ENCODE measurements around the gene ZNF780A.

Gene ZNF780A

DNA sequence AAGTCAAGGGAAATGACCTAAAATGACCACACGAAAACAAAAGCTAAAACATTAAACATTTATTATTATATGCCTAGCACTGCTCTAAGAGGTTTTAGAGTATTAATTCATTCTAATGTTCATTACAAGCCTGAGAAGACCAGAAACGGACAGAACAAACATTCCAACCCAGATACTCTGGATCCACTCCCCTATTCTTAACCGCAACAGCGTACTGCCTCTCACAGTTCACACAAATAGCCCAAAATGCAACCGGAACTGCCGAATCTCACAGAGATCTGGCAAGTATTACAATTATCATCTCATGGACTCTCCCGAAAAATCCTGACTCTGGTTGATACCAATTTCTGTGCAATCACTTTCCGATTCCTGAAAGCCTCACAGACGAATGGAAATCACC is 36.1 kb downstream of the ZNF780A start:
- no peak for TF ChIP-seq GATA3 (IDR thresholded peaks at IDR 0.05; ENCODE audit: low read depth, low read length)
- TF ChIP-seq GATA2 (IDR thresholded peaks at IDR 0.05; ENCODE audit: low read depth, low read length), result no peak

DNA sequence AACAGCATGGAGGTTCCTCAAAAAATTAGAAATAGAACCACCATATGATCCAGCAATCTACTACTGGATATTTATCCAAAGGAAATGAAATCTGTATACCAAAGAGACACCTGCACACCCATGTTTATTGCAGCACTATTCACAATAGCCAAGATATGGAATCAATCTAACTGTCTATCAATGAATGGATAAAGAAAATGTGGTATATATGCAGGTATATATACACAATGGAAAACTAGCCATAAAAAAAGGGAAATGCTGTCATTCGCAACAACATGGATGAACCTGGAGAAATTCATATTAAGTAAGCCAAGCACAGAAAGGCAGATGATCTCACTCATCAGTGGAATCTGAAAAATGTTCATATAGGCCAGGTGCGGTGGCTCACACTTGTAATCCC is 37.3 kb downstream of the ZNF780A start:
- TF ChIP-seq GATA3 (IDR thresholded peaks at IDR 0.05; ENCODE audit: low read depth, low read length) (no peak), GATA2 (IDR thresholded peaks at IDR 0.05; ENCODE audit: low read depth, low read length) (no peak)

DNA sequence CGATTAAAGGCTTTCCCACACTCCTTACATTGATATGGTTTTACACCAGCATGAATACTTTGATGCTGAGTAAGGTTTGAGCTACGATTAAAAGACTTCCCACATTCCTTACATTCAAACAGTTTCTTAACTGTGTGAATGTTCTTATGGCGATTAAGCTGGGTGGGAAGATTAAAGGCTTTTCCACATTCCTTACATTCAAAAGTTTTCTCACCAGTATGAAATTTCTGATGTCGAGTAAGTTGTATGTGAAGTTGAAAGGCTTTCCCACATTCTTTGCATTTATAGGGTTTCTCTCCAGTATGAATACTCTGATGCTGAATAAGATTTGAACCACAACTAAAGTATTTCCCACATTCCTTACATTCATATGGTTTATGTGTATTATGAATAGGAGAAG is 54.7 kb downstream of the ZNF780A start:
- no peak for TF ChIP-seq GATA2 (IDR thresholded peaks at IDR 0.05; ENCODE audit: low read depth, low read length)
- TF ChIP-seq GATA3 (IDR thresholded peaks at IDR 0.05; ENCODE audit: low read depth, low read length), result no peak

DNA sequence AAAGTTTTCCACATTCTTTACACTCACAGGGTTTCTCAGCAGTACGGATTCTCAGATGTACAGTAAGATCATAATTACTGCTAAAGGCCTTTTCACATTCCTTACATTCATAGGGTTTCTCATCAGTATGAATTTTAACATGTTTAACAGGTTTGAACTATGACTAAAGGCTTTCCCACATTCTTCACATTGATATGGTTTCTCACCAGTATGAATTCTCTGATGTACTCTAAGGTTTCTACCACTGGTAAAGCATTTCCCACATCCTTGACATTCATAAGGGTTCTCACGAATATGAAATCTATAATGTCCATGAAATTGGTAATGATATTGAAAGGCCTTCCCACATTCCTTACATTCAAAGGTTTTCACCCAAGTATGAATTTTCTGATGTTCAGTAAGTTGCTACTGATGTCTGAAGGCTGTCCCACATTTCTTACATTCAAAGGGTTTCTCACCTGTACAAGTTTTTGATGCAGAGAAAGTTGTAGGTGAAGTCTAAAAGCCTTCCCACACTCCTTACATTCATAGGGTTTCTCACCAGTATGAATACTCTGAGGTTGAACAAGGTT is 56.7 kb downstream of the ZNF780A start:
- TF ChIP-seq GATA3 (IDR thresholded peaks at IDR 0.05; ENCODE audit: low read depth, low read length) (no peak), GATA2 (IDR thresholded peaks at IDR 0.05; ENCODE audit: low read depth, low read length) (no peak)

DNA sequence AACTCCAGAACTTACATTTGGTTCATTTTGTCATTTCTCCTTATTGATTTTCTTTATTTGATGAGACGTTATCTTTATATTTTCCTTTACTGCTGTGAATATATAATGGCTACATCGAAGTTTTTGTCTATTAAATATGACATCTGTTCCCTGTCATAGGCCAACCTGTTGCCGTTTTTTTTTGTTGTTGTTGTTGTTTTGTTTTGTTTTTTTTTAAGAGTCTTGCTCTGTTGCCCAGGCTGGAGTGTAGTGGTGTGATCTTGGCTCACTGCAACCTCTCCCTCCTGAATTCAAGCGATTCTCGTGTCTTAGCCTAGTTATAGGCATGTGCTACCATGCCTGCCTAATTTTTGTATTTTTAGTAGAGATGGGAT is 64.2 kb downstream of the ZNF780A start:
- no peak for TF ChIP-seq GATA3 (IDR thresholded peaks at IDR 0.05; ENCODE audit: low read depth, low read length)
- no peak for TF ChIP-seq GATA2 (IDR thresholded peaks at IDR 0.05; ENCODE audit: low read depth, low read length)

DNA sequence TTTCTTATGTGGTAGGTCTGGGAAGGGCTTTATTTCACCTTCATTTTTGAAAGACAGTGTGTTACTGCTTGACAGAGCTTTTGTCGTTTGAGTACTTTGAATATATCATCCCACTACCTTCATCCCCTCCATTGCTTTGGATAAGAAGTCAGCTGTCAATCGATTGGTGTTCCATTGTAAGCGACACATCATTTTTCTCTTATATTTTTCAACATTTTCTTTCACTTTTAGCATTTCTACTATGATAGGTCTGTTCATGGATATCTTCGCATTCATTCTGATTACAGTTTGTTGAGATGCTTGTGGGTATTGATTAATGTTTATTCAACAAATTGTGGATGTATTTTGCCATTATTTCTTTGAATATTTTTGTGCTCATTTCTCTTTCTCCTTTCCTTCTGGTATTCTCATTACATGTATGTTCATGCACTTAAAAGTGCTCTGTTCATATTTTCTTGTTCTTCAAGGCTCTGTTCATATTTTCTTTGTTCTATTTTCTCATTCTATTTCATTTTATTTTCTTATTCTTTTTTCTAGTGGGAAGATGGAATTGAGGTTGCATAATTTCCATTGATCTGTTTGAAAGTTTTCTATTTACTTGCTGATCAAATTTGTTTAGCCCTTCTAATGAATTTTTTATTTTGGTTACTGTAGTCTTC is 64.7 kb downstream of the ZNF780A start:
- no peak for TF ChIP-seq GATA3 (IDR thresholded peaks at IDR 0.05; ENCODE audit: low read depth, low read length)
- TF ChIP-seq GATA2 (IDR thresholded peaks at IDR 0.05; ENCODE audit: low read depth, low read length), result no peak

DNA sequence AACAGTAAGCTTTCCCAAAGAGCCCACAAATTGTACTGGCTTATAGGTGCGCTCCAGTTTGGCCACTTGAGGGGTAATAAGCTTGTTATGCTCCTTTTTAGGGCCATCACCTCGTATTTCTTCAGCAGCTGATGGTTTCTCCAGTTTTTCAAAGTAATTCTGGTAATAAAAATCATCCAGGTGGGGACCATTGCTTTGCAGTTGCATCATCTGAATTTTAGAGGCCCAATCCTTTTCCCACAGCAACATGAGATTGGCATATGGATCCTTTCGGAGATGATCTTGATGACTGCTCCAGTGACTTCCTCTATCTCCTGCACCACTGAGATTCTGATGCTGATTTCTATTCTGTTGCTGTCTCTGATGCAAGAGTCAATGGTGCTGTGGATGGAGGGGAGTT is 66.8 kb downstream of the ZNF780A start:
- TF ChIP-seq GATA3 (IDR thresholded peaks at IDR 0.05; ENCODE audit: low read depth, low read length), result no peak
- TF ChIP-seq GATA2 (IDR thresholded peaks at IDR 0.05; ENCODE audit: low read depth, low read length), result no peak
